ENCODE measurements around the gene ADAM29.
"Not testable (repeated sequence)": the region's sequence is repeated elsewhere in the genome, so short reads cannot be mapped to it uniquely, and the experiment has no call there.

The ADAM29 gene

GRCh38 chr4:174972911-174973310, 54.8 kb downstream of the ADAM29 start:
- DNase-seq: no peak

GRCh38 chr4:174973336-174973735, 55.2 kb downstream of the ADAM29 start:
- no peak for DNase-seq

GRCh38 chr4:174983128-174983750, 65.1 kb downstream of the ADAM29 start:
- DNase-seq: no peak

- DNase-seq: not testable (repeated sequence)
These were observed 65.7 kb downstream of the ADAM29 start for GRCh38 chr4:174983870-174984269.

GRCh38 chr4:174989791-174990190, 71.6 kb downstream of the ADAM29 start:
- DNase-seq: no peak

- DNase-seq: no peak
These were observed 75.8 kb downstream of the ADAM29 start for GRCh38 chr4:174993916-174994315.

GRCh38 chr4:174996079-174996478, 77.9 kb downstream of the ADAM29 start:
- no peak for DNase-seq

GRCh38 chr4:174999407-174999806, 81.2 kb downstream of the ADAM29 start:
- no peak for DNase-seq

GRCh38 chr4:175017751-175018150, 99.6 kb downstream of the ADAM29 start:
- no peak for DNase-seq

- not testable (repeated sequence) for DNase-seq
These were observed 101.3 kb downstream of the ADAM29 start for GRCh38 chr4:175019447-175019846.
